Keratinocyte (primary cell): ENCODE measurements around the gene RCBTB2. TPM values are rescaled to one million over a fixed set of nuclear protein-coding genes. Genes with fewer than 3 reads are reported as not detected.

ENCODE experiments used
- DNase-seq: peaks from one replicate; pipeline ENCODE4 v3.0.0-alpha.2; 2011; ENCODE audit warnings: low read depth, missing footprints, low spot score
- FAIRE-seq: peaks from 2 replicates; lab custom pipeline; 2011; peaks lifted over from hg19 to GRCh38; lab: Jason Lieb, UNC
- H2AFZ ChIP-seq: 2 replicates; pipeline ENCODE4 v1.6.0; 2012; ENCODE audit warnings: low read length, control low read depth, inconsistent platforms; ENCODE audit not compliant: control insufficient read depth
- H3K27ac ChIP-seq: 2 replicates; pipeline ENCODE4 v1.5.1; 2011; ENCODE audit warnings: low read length; ENCODE audit not compliant: control insufficient read depth, insufficient read depth
- H3K27me3 ChIP-seq: 3 replicates; pipeline ENCODE4 v1.6.0; 2011; ENCODE audit warnings: low read length; ENCODE audit not compliant: control insufficient read depth, insufficient read depth; ENCODE audit errors: extremely low read depth
- H3K36me3 ChIP-seq, 2 experiments: 2 replicates in 1 of 2; 3 replicates in 1 of 2; pipeline ENCODE4 v1.5.1; 2011; ENCODE audit warnings: low read length in 2 of 2, mild to moderate bottlenecking in 1 of 2; ENCODE audit not compliant: control insufficient read depth in 2 of 2, insufficient read depth in 2 of 2; ENCODE audit errors: extremely low read depth in 1 of 2
- H3K4me1 ChIP-seq: 3 replicates; pipeline ENCODE4 v1.5.1; 2011; ENCODE audit warnings: low read length; ENCODE audit not compliant: control insufficient read depth, insufficient read depth; ENCODE audit errors: extremely low read depth
- H3K4me2 ChIP-seq: 3 replicates; pipeline ENCODE4 v1.6.0; 2011; ENCODE audit warnings: low read depth, low read length; ENCODE audit not compliant: control insufficient read depth, insufficient read depth; ENCODE audit errors: extremely low read depth
- H3K4me3 ChIP-seq, 3 experiments: fragments of 200-600 bp in 1 of 3; sonication (generic) in 1 of 3; 2 replicates in 2 of 3; 3 replicates in 1 of 3; pipeline ENCODE4 v1.5.1; 2011 to 2016; ENCODE audit warnings: low read length in 3 of 3, mild to moderate bottlenecking in 3 of 3, control low read depth in 2 of 3, inconsistent platforms in 1 of 3, low read depth in 1 of 3, mixed read lengths in 1 of 3, mixed run types in 1 of 3, moderate library complexity in 1 of 3; ENCODE audit not compliant: control insufficient read depth in 2 of 3, insufficient read depth in 2 of 3; ENCODE audit errors: extremely low read depth in 1 of 3
- H3K79me2 ChIP-seq: 2 replicates; pipeline ENCODE4 v1.6.0; 2012; ENCODE audit warnings: low read length; ENCODE audit not compliant: control insufficient read depth, insufficient read depth
- H3K9ac ChIP-seq: 3 replicates; pipeline ENCODE4 v1.6.0; 2011; ENCODE audit warnings: low read length; ENCODE audit not compliant: control insufficient read depth, insufficient read depth; ENCODE audit errors: extremely low read depth
- H3K9me1 ChIP-seq: 3 replicates; pipeline ENCODE4 v1.6.0; 2011; ENCODE audit warnings: low read length; ENCODE audit not compliant: control insufficient read depth, insufficient read depth; ENCODE audit errors: extremely low read depth
- H3K9me3 ChIP-seq: 2 replicates; pipeline ENCODE4 v1.5.1; 2012; ENCODE audit warnings: low read depth, low read length; ENCODE audit not compliant: control insufficient read depth
- H4K20me1 ChIP-seq: 3 replicates; pipeline ENCODE4 v1.6.0; 2011; ENCODE audit warnings: low read length; ENCODE audit not compliant: control insufficient read depth, insufficient read depth; ENCODE audit errors: extremely low read depth
- CTCF ChIP-seq, 3 experiments: IDR thresholded peaks in 1 of 3; conservative IDR thresholded peaks in 1 of 3; optimal IDR thresholded peaks in 1 of 3; 2 replicates in 2 of 3; 3 replicates in 1 of 3; pipeline versions ENCODE3 to v1.5.1; 2011; ENCODE audit warnings: low read length in 3 of 3, mild to moderate bottlenecking in 3 of 3, moderate library complexity in 2 of 3, control low read depth in 1 of 3, inconsistent platforms in 1 of 3; ENCODE audit not compliant: insufficient read depth in 2 of 3; ENCODE audit errors: extremely low read depth in 1 of 3
- EZH2 ChIP-seq: IDR thresholded peaks from one replicate; pipeline ENCODE4 v1.6.1; 2012; ENCODE audit warnings: inconsistent platforms, mild to moderate bottlenecking, low read length, moderate library complexity
- dilution Hi-C: fragments of 300-500 bp; cut with MboI; formaldehyde crosslinking; loops from one replicate; pipeline ENCODE4 v1.7.0; 2020; ENCODE audit warnings: low sequenced_read_pairs; ENCODE audit not compliant: extremely low pct_ligation_motif_present
- polyA plus RNA-seq, 5 experiments: library from polyadenylated mRNA; depleted of rRNA in 3 of 5; stranded (reverse) in 3 of 5; stranded (forward) in 1 of 5; unstranded in 1 of 5; fragments of >200 nt; gene quantifications; 1 replicate in 1 of 5; 2 replicates in 3 of 5; 3 replicates in 1 of 5; pipeline versions ENCODE4 v1.2.1 to v1.2.3, GENCODE V29; 2011 to 2012; ENCODE audit warnings: missing spikeins in 2 of 5, low read depth in 1 of 5, low replicate concordance in 1 of 5

The RCBTB2 gene
- polyA plus RNA-seq, 1 donor (not counting 4 experiments of a cell fraction or from before 2014, with no cell fraction given): 5.5 TPM

DNA sequence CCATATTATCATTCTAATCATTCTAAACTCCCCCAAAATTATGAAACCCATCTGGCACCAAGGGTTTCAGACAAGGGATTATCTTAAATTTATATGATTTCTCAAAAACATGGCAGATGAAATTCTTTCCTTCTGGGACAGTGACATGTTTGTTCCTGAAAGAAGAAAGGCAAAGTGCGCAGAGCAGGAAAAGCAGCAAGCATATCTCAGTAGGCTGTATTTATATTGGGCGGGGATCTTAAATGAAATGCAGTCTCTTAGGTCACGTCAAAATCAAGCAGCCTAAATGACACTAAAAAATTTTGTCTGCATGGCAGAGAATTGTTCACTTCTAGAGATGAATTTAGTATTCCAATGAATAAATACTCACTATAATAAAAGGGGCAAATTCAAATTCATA, 49.3 kb downstream of the RCBTB2 start:
- H3K9me1 ChIP-seq: no peaks in the 10 kb centered on the region
- H3K27me3 ChIP-seq: no peaks in the 10 kb centered on the region
- H2AFZ ChIP-seq: no peak overlapping the region
- no peak overlapping the region for H3K4me2 ChIP-seq
- no peak for FAIRE-seq
- H3K36me3 ChIP-seq: peaks cover 2 to 4% of the 10 kb centered on the region in 2 experiments
- H3K4me1 ChIP-seq: peaks cover 3% of the 10 kb centered on the region
- no peak overlapping the region for H3K4me3 ChIP-seq
- no peak overlapping the region for H3K27ac ChIP-seq
- no peak for DNase-seq
- no peaks in the 10 kb centered on the region for H3K79me2 ChIP-seq
- TF ChIP-seq CTCF (optimal IDR thresholded peaks at IDR 0.05 in 1 of 3, IDR thresholded peaks at IDR 0.05 in 1 of 3, conservative IDR thresholded peaks at IDR 0.05 in 1 of 3; ENCODE audit: extremely low read depth in 1 of 3, insufficient read depth in 2 of 3, low read length in 3 of 3) (no peak), EZH2 (no peak)
- H4K20me1 ChIP-seq: no peaks in the 10 kb centered on the region
- H3K9ac ChIP-seq: no peak overlapping the region
- H3K9me3 ChIP-seq: no peaks in the 10 kb centered on the region
- dilution Hi-C loops: no loop called here

GRCh38 chr13:48478391-48478790, 54.5 kb downstream of the RCBTB2 start:
- no peak for FAIRE-seq

More at GRCh38 chr13:48478391-48478790, 54.5 kb downstream of the RCBTB2 start:
- dilution Hi-C loops: no loop called here
- Histone ChIP-seq H3K27me3 (no peaks in the 10 kb centered on the region), H3K9ac (no peak overlapping the region), H3K9me3 (no peaks in the 10 kb centered on the region), H3K27ac (no peak overlapping the region), H3K4me3 (no peak overlapping the region), H3K9me1 (no peaks in the 10 kb centered on the region), H2AFZ (no peak overlapping the region), H3K4me1 (no peaks in the 10 kb centered on the region), H4K20me1 (no peaks in the 10 kb centered on the region), H3K36me3 (peaks cover 2 to 4% of the 10 kb centered on the region in 2 experiments), H3K4me2 (no peak overlapping the region), H3K79me2 (no peaks in the 10 kb centered on the region)
- no peak for TF ChIP-seq CTCF (optimal IDR thresholded peaks at IDR 0.05 in 1 of 3, IDR thresholded peaks at IDR 0.05 in 1 of 3, conservative IDR thresholded peaks at IDR 0.05 in 1 of 3; ENCODE audit: extremely low read depth in 1 of 3, insufficient read depth in 2 of 3, low read length in 3 of 3)
- no peak for TF ChIP-seq EZH2
- DNase-seq: no peak
